HK-2 (cell line): Measurements from ENCODE around the gene PNLIP.

ENCODE experiments used
- DNase-seq: peaks from one replicate; pipeline ENCODE4 v3.0.0-alpha.2; 2018; ENCODE audit not compliant: unreplicated experiment

PNLIP gene

GRCh38 chr10:116574797-116575196 lies 29.1 kb downstream of the PNLIP start:
- no peak for DNase-seq

GRCh38 chr10:116587878-116588591 lies 42.3 kb downstream of the PNLIP start:
- no peak for DNase-seq

GRCh38 chr10:116588995-116589394 lies 43.3 kb downstream of the PNLIP start:
- no peak for DNase-seq

GRCh38 chr10:116589926-116590325 lies 44.2 kb downstream of the PNLIP start:
- DNase-seq = no peak

GRCh38 chr10:116590590-116591444 lies 45.1 kb downstream of the PNLIP start, which contains the start of gene PNLIPRP1:
TSS of gene PNLIPRP1 (plus strand) at chr10:116590959. CDS start at chr10:116591130, 171 bp downstream.
- no peak for DNase-seq

- DNase-seq = no peak
These were observed 47.5 kb downstream of the PNLIP start for GRCh38 chr10:116593139-116593740.

- no peak for DNase-seq
These were observed 48.8 kb downstream of the PNLIP start for GRCh38 chr10:116594525-116595035.

- DNase-seq = no peak
These were observed 50.3 kb downstream of the PNLIP start for GRCh38 chr10:116596062-116596461.

- no peak for DNase-seq
These were observed 51.8 kb downstream of the PNLIP start for GRCh38 chr10:116597543-116597942.

- no peak for DNase-seq
These were observed 52.6 kb downstream of the PNLIP start for GRCh38 chr10:116598329-116598728.

GRCh38 chr10:116599991-116600390 lies 54.3 kb downstream of the PNLIP start:
- DNase-seq = no peak

- DNase-seq = no peak
These were observed 57.1 kb downstream of the PNLIP start for GRCh38 chr10:116602648-116603400.

GRCh38 chr10:116606061-116606483 lies 60.3 kb downstream of the PNLIP start:
- DNase-seq = no peak

GRCh38 chr10:116607336-116607735 lies 61.6 kb downstream of the PNLIP start:
- no peak for DNase-seq

- DNase-seq = no peak
These were observed 63.2 kb downstream of the PNLIP start for GRCh38 chr10:116608686-116609594.

GRCh38 chr10:116610443-116611152 lies 64.9 kb downstream of the PNLIP start:
- DNase-seq = no peak

GRCh38 chr10:116611153-116611545 lies 65.4 kb downstream of the PNLIP start:
- no peak for DNase-seq

GRCh38 chr10:116612107-116612769 lies 66.5 kb downstream of the PNLIP start:
- DNase-seq = no peak

GRCh38 chr10:116613471-116613870 lies 67.7 kb downstream of the PNLIP start:
- DNase-seq = no peak
